ENCODE results near the gene COQ8B.

- TF ChIP-seq CTCF (IDR thresholded peaks at IDR 0.05) = no peak
- no peak for TF ChIP-seq POLR2A (IDR thresholded peaks at IDR 0.05; ENCODE audit: low read depth)
- TF ChIP-seq POLR2AphosphoS5 (IDR thresholded peaks at IDR 0.05) = no peak
- no peak for TF ChIP-seq EP300 (IDR thresholded peaks at IDR 0.05)
These were observed 33.2 kb downstream of the COQ8B start for GRCh38 chr19:40683437-40683836.
